Psoas muscle (tissue), 8 donors: ENCODE data around the gene LGI4. TPM values are rescaled to one million over a fixed set of nuclear protein-coding genes. Genes with fewer than 3 reads are reported as not detected.

ENCODE experiments used
- ATAC-seq, 4 donors: fragments of 200-7000 bp; cut with Tn5 transposase; one replicate each; pipeline ENCODE4 v1.9.1; 2020; ENCODE audit warnings: moderate library complexity in 3 of 4, mild to moderate bottlenecking in 2 of 4
- DNase-seq, 2 donors: peaks; one replicate each; pipeline ENCODE4 v3.0.0-alpha.2; 2020
- H3K27ac ChIP-seq: fragments of 200-600 bp; one replicate; pipeline ENCODE4 v1.8.0; 2022
- H3K27me3 ChIP-seq, 3 donors: fragments of 200-600 bp in 1 of 3; one replicate each; pipeline versions ENCODE4 v1.6.1 to v1.8.0; 2013 to 2022; ENCODE audit warnings: low read length in 2 of 3, mild to moderate bottlenecking in 2 of 3, moderate library complexity in 1 of 3; ENCODE audit not compliant: insufficient read depth in 3 of 3
- H3K36me3 ChIP-seq, 2 donors: fragments of 200-600 bp in 1 of 2; one replicate each; pipeline versions ENCODE4 v1.6.1 to v1.8.0; 2013 to 2022; ENCODE audit warnings: low read depth in 1 of 2, mild to moderate bottlenecking in 1 of 2, moderate library complexity in 1 of 2; ENCODE audit not compliant: insufficient read depth in 1 of 2
- H3K4me1 ChIP-seq: fragments of 200-600 bp; one replicate; pipeline ENCODE4 v1.8.0; 2022
- H3K4me3 ChIP-seq: fragments of 200-600 bp; one replicate; pipeline ENCODE4 v1.8.0; 2022; ENCODE audit warnings: mild to moderate bottlenecking
- H3K9me3 ChIP-seq: fragments of 200-600 bp; one replicate; pipeline ENCODE4 v1.8.0; 2022
- WGBS, 3 donors: extraction: QIAGEN DNeasy Blood & Tissue Kit; methylation state at CpG; one replicate each; pipeline versions ENCODE4 v1.1.6 to v1.1.7; 2013; 5-methylcytosine and 5-hydroxymethylcytosine counted together
- intact Hi-C, 2 donors: fragments of 100-400 bp; cut with DNase I; formaldehyde crosslinking; loops; one replicate each; pipeline versions ENCODE4 v1.11.0 to v1.14.2; 2022
- polyA plus RNA-seq, 3 donors: library from polyadenylated mRNA; stranded (reverse); fragments of 200-250 nt; gene quantifications; one replicate each; pipeline ENCODE4 v1.2.3, GENCODE V29; 2013
- total RNA-seq, 4 donors: library from RNA; stranded (reverse); fragmentation: NEBNext Ultra II Directional in 2 of 4; extraction: Animal tissue kit (Norgen Biotek cat#: 25700) in 2 of 4; gene quantifications; one replicate each; pipeline versions ENCODE4 v1.2.1 to v1.2.4, GENCODE V29; 2021 to 2023
- TF ChIP-seq, protein P1 (sequence below): fragments of 200-600 bp; IDR thresholded peaks from one replicate; pipeline ENCODE4 v1.8.0; 2022; ENCODE audit warnings: antibody characterized with exemption
- donor health status: healthy with polysubstance abuse.
- donor health status: DM: no; HTN: no; CAD: no; lungs with moderate emphysema.
- donor health status: Bipolar disorder and iron deficiency.
- donor health status: healthy.
- donor health status: DM: yes; HTN: yes; CAD: no.
- donor health status: DM: no; HTN: no; CAD: no.
- donor health status: DM: no; HTN: no; CAD: no.
- donor health status: DM: yes; HTN: yes; CAD: no.

The LGI4 gene
- total and polyA plus RNA-seq, 7 donors: 3.2 to 22.1 (median 16.2) TPM

DNA sequence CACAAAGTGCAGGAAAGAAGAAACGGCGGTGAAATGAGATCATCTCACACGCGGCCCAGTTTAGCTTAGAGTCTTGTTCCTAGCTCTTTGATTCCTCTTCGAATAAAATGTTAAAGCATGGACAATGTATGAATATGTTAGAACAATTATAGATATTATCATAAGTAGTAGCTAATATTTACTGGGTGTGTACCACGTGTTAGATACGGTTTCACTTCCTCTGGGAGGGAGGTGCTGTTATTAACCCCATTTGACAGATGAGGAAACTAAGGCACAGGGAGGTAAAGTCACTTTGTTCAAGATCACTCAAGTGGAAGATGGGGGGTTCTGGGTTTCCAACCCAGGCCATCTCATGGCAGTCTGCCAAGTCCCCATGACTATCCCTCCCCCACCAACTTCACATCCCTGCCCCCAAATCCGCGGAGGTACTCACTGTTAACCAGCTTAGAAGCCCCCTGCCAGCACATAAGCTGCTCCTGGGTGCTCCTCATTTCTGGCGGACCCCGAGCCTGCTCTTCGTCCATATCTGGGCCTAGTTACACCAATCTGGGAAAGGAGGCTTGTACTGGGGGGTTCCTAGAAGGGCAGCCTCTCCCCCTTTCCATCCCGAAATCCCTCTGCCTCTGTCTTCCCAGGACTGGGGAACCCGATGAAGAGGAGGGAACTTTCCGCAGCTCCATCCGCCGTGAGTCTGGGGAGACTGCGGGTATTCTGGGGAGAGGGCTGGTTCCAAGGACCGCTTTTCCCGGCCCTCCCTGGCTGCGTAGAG is 7.2 kb upstream of the LGI4 start:
- no peak overlapping the region for H3K27ac ChIP-seq
- H3K9me3 ChIP-seq: no peaks in the 10 kb centered on the region
- H3K27me3 ChIP-seq: no peaks in the 10 kb centered on the region
- ATAC-seq: no peak
- intact Hi-C loops: loop anchor here (5.0 to 10.0 kb wide), 3 partner anchors 123 to 170 kb away; partner anchors contain the start of gene USF2 (in 2 of the 2)
- 56 to 59% (median 59%) methylated on average over 21 of the region's 21 CpGs for WGBS, 3 donors
- peaks cover 0 to 16% of the 10 kb centered on the region in 2 donors for H3K36me3 ChIP-seq
- peak in 1 of 2 donors; percentile 64 for DNase-seq
- peak overlapping the region; percentile 30 for H3K4me3 ChIP-seq
- peaks cover 21% of the 10 kb centered on the region for H3K4me1 ChIP-seq
- TF ChIP-seq, protein P1, sequence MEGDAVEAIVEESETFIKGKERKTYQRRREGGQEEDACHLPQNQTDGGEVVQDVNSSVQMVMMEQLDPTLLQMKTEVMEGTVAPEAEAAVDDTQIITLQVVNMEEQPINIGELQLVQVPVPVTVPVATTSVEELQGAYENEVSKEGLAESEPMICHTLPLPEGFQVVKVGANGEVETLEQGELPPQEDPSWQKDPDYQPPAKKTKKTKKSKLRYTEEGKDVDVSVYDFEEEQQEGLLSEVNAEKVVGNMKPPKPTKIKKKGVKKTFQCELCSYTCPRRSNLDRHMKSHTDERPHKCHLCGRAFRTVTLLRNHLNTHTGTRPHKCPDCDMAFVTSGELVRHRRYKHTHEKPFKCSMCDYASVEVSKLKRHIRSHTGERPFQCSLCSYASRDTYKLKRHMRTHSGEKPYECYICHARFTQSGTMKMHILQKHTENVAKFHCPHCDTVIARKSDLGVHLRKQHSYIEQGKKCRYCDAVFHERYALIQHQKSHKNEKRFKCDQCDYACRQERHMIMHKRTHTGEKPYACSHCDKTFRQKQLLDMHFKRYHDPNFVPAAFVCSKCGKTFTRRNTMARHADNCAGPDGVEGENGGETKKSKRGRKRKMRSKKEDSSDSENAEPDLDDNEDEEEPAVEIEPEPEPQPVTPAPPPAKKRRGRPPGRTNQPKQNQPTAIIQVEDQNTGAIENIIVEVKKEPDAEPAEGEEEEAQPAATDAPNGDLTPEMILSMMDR: no peak

DNA sequence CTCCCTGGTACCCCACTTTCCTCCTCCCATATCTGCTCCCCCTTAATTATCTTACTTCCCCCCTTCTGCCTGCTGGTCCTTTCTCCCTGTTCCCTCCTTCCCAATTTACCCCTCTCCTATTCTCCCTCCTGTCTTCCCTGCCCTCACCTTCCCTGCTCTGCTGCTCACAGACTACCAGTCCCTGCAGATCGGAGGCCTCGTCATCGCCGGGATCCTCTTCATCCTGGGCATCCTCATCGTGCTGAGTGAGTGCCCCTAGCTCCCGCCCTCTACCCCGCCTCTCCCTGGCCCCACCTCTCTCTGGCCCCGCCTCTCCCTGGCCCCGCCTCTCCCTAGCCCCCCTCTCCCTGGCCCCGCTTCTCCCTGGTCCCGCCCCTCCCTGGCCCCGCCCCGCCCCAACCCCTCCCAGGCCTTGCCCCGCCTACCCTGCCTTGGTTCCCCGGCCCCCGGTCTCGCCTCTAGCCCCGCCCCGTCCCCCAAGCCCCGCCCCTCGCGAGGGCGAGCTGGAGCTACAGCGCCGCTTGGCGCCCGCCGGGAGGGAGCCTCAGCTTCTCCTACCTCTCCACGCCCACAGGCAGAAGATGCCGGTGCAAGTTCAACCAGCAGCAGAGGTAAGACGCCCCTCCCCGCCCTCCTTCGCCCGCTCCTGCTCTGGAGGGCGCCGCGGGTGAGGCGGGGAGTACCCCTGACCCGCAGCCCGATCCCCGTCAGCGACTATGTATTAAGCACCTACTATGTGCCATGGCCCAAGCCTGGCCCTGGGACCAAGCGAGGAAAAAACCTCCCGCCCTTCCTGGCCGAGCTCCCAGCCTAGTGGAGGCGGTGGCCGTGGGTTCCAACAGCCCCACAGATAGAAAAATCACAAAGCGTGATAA is 6.3 kb upstream of the LGI4 start:
- DNase-seq: peak; percentile 95 to 98
- peak; percentile 68 to 86 (median 72) for ATAC-seq
- no peaks in the 10 kb centered on the region for H3K27me3 ChIP-seq
- peak overlapping the region; percentile 97 for H3K27ac ChIP-seq
- intact Hi-C loops: loop anchor here (5.0 to 10.0 kb wide), 3 partner anchors 124 to 169 kb away; partner anchors contain the start of gene USF2 (in 2 of the 2)
- H3K9me3 ChIP-seq: no peaks in the 10 kb centered on the region
- 21 to 27% (median 23%) methylated on average over 37 to 48 of the region's 48 CpGs for WGBS, 3 donors
- H3K4me3 ChIP-seq: peak overlapping the region; percentile 69
- peaks cover 21% of the 10 kb centered on the region for H3K4me1 ChIP-seq
- H3K36me3 ChIP-seq: peaks cover 0 to 16% of the 10 kb centered on the region in 2 donors
- TF ChIP-seq, protein P1: peak; percentile 35

DNA sequence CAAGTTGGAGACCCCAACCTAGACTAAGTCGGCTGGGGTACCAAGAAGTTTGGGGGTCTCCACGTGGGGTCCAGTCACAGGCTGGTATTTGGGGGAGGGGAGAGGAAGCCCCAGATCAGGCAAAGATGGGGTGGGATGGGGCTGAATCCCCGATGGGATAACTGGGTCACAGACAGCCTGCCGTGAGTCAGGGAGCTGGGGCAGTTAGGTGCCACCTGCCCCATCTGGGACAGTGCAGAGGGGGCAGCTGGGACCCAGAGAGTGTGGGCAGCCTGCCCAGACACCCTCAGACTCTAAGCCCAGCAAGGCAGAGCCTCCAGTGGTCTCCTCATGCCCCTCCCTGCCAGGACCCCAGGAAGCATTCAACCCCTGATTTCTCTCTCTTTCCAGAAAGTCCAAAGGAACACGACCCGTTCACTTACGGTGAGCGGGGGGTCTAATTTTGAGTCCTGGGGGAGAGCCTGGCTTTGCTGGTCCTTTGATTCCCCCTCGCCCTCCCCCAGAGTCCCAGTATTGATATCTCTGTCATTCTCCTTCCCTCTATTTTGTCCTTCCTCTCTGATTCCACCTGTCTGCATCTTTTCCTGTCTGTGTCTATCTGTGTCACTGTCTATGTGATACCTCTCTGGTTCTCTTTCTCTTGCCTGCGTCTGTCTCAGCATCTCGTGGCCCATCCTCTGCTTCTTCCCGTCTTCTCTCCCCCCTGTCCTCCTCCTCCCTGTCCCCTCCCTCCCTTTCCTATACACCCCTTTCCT is 5.5 kb upstream of the LGI4 start:
- H3K4me1 ChIP-seq: peaks cover 26% of the 10 kb centered on the region
- DNase-seq (peak in 1 of 2 donors; percentile 76), ATAC-seq (peak in 2 of 4 donors; percentile 25 to 26)
- no peaks in the 10 kb centered on the region for H3K9me3 ChIP-seq
- peaks cover 0 to 16% of the 10 kb centered on the region in 2 donors for H3K36me3 ChIP-seq
- 41 to 65% (median 42%) methylated on average over 12 of the region's 12 CpGs for WGBS, 3 donors
- peak overlapping the region; percentile 69 for H3K4me3 ChIP-seq
- TF ChIP-seq, protein P1: no peak
- H3K27ac ChIP-seq: peak overlapping the region; percentile 97
- H3K27me3 ChIP-seq: no peaks in the 10 kb centered on the region
- intact Hi-C loops: loop anchor here (5.0 to 10.0 kb wide), 3 partner anchors 124 to 168 kb away; partner anchors contain the start of gene USF2 (in 2 of the 2)

DNA sequence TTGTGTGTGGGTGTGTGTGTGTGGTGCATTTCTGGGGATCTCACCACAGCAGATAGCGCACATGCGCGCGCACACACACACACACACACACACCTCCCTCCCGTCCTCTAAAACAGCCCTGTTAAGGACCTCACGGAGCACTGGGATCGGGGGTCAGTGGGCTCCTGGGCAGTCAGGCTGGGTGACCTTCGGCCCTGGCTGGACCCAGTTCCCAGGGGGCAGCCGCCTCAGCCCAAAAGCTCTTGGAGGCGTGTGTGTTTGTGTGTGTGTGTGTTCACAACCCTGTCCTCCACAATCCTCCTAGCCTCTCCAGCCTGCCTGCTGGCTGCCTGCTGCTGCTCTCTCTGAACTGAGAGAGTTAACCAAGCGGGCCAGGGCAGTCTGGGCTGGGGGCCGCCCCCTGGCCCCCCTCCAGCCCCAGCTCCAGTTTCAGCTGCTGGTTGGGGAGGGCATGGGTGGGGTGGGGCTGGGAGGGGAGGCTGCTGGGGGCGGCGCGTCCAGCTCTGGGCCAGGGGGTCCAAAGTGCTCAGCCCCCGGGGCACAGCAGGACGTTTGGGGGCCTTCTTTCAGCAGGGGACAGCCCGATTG is 3.5 kb upstream of the LGI4 start, which contains the start of gene FXYD1:
TSS of gene FXYD1 (plus strand) at position 520 of the 588 bp plus-strand sequence. CDS start 1,256 bp downstream, outside the sequence.
- Histone ChIP-seq H3K4me1 (peaks cover 26% of the 10 kb centered on the region), H3K9me3 (no peaks in the 10 kb centered on the region), H3K36me3 (peaks cover 0 to 16% of the 10 kb centered on the region in 2 donors), H3K27ac (peak within 1 kb of the TSS; percentile 97), H3K27me3 (no peaks in the 10 kb centered on the region), H3K4me3 (peak within 1 kb of the TSS; percentile 69)
- DNase-seq: peak; percentile 73 to 92
- TF ChIP-seq, protein P1: no peak
- intact Hi-C loops: loop anchor here (5.0 kb wide), 2 partner anchors 91 to 96 kb away; partner anchors contain the start of gene HPN (in 1 of the 2)
- WGBS, 3 donors: 18 to 32% (median 19%) methylated on average over 13 to 18 of the region's 18 CpGs
- peak; percentile 27 to 55 (median 52) for ATAC-seq
